SK-N-SH (cell line): ENCODE data around the gene KIF25. TPM values are rescaled to one million over a fixed set of nuclear protein-coding genes. Genes with fewer than 3 reads are reported as not detected.

Experiments
- CTCF ChIA-PET: fragments of 300-600, 350-600 bp; formaldehyde crosslinking; extraction: SDS; loops from one replicate; lab custom pipeline; 2021; lab: Yijun Ruan, JAX
- POLR2A ChIA-PET: fragments of 350-600 bp; sonication (Branson Sonifier 250); formaldehyde crosslinking; extraction: SDS; loops from one replicate; lab custom pipeline; 2020; ENCODE audit warnings: antibody characterized with exemption, inconsistent platforms; lab: Yijun Ruan, JAX
- DNase-seq: peaks from one replicate; pipeline ENCODE4 v3.0.0; 2012
- H2AFZ ChIP-seq: fragments of 200-600 bp; sonication (generic); 2 replicates; pipeline ENCODE4 v1.8.1; 2016; ENCODE audit warnings: antibody characterized with exemption, mild to moderate bottlenecking, low read depth
- H3F3A ChIP-seq: fragments of 200-600 bp; sonication (generic); replicated peaks from 2 replicates; pipeline ENCODE3; 2016; ENCODE audit warnings: antibody characterized with exemption, mild to moderate bottlenecking; ENCODE audit not compliant: insufficient read depth
- H3K27ac ChIP-seq, 2 experiments: fragments of 200-500 bp in 1 of 2; fragments of 200-600 bp in 1 of 2; sonication (Bioruptor generic) in 1 of 2; sonication (generic), shearing (Covaris generic) in 1 of 2; 2 replicates each; pipeline versions ENCODE4 v1.5.1 to v1.6.1; 2014 to 2016; ENCODE audit warnings: low read depth in 2 of 2, inconsistent platforms in 1 of 2, low read length in 1 of 2, mild to moderate bottlenecking in 1 of 2, mixed read lengths in 1 of 2
- H3K27me3 ChIP-seq: fragments of 200-600 bp; sonication (generic), shearing (Covaris generic); 2 replicates; pipeline ENCODE4 v1.6.1; 2016; ENCODE audit warnings: mixed run types; ENCODE audit not compliant: insufficient read depth
- H3K36me3 ChIP-seq, 2 experiments: fragments of 200-500 bp in 1 of 2; fragments of 200-600 bp in 1 of 2; sonication (Bioruptor generic) in 1 of 2; sonication (generic) in 1 of 2; replicated peaks in 1 of 2; 2 replicates each; pipeline versions ENCODE3 to v1.5.1; 2014 to 2016; ENCODE audit warnings: low read length in 1 of 2, mild to moderate bottlenecking in 1 of 2; ENCODE audit not compliant: insufficient read depth in 2 of 2, control insufficient read depth in 1 of 2
- H3K4me1 ChIP-seq, 2 experiments: fragments of 200-500 bp in 1 of 2; fragments of 200-600 bp in 1 of 2; sonication (Bioruptor generic) in 1 of 2; sonication (generic), shearing (Covaris generic) in 1 of 2; 2 replicates each; pipeline versions ENCODE4 v1.5.1 to v1.6.1; 2014 to 2016; ENCODE audit warnings: low read depth in 1 of 2, low read length in 1 of 2, mixed run types in 1 of 2; ENCODE audit not compliant: insufficient read depth in 2 of 2, control insufficient read depth in 1 of 2
- H3K4me2 ChIP-seq: fragments of 200-600 bp; sonication (generic), shearing (Covaris generic); 2 replicates; pipeline ENCODE4 v1.6.1; 2017; ENCODE audit warnings: mixed run types
- H3K4me3 ChIP-seq, 2 experiments: fragments of 200-500 bp in 1 of 2; fragments of 200-600 bp in 1 of 2; sonication (Bioruptor generic) in 1 of 2; sonication (generic), shearing (Covaris generic) in 1 of 2; 2 replicates each; pipeline versions ENCODE4 v1.5.1 to v1.8.1; 2014 to 2016; ENCODE audit warnings: low read depth in 2 of 2, inconsistent platforms in 1 of 2, low read length in 1 of 2, mild to moderate bottlenecking in 1 of 2, mixed read lengths in 1 of 2, moderate library complexity in 1 of 2
- H3K79me2 ChIP-seq: fragments of 200-600 bp; sonication (generic); 2 replicates; pipeline ENCODE4 v1.8.1; 2017; ENCODE audit warnings: mild to moderate bottlenecking; ENCODE audit not compliant: insufficient read depth
- H3K9ac ChIP-seq: fragments of 200-600 bp; sonication (generic); 2 replicates; pipeline ENCODE4 v1.6.1; 2017; ENCODE audit warnings: mixed run types
- H3K9me2 ChIP-seq: fragments of 200-600 bp; sonication (generic); 2 replicates; pipeline ENCODE4 v1.6.1; 2017; ENCODE audit warnings: mixed run types
- H3K9me3 ChIP-seq: fragments of 200-600 bp; sonication (generic); 2 replicates; pipeline ENCODE4 v1.6.1; 2017; ENCODE audit warnings: mixed run types, mild to moderate bottlenecking, moderate library complexity
- H4K20me1 ChIP-seq: fragments of 200-600 bp; sonication (generic); 2 replicates; pipeline ENCODE4 v1.6.1; 2017; ENCODE audit warnings: mild to moderate bottlenecking, mixed run types; ENCODE audit not compliant: insufficient read depth
- EP300 ChIP-seq, 2 experiments: IDR thresholded peaks; 2 replicates each; pipeline versions ENCODE4 v1.4.0 to v1.6.1; 2012; ENCODE audit warnings: borderline replicate concordance in 1 of 2, low read depth in 1 of 2, low read length in 1 of 2
- FOSL2 ChIP-seq: IDR thresholded peaks from 2 replicates; pipeline ENCODE4 v1.4.0; 2012; ENCODE audit warnings: low read depth, mild to moderate bottlenecking, moderate library complexity, borderline replicate concordance
- GATA2 ChIP-seq: sonication (generic); formaldehyde crosslinking; IDR thresholded peaks from 2 replicates; pipeline ENCODE4 v1.5.0; 2020; ENCODE audit warnings: mild to moderate bottlenecking, missing genetic modification reagents
- JUND ChIP-seq: IDR thresholded peaks from 2 replicates; pipeline ENCODE4 v1.4.0; 2012
- MXI1 ChIP-seq: IDR thresholded peaks from 2 replicates; pipeline ENCODE4 v1.6.1; 2012; ENCODE audit warnings: mild to moderate bottlenecking, low read depth, low read length, improper control_type of control experiment
- RFX5 ChIP-seq: IDR thresholded peaks from 2 replicates; pipeline ENCODE4 v1.6.1; 2012; ENCODE audit warnings: mild to moderate bottlenecking, improper control_type of control experiment, low read length
- RXRA ChIP-seq: IDR thresholded peaks from 2 replicates; pipeline ENCODE4 v1.4.0; 2012; ENCODE audit warnings: low read depth, mild to moderate bottlenecking, borderline replicate concordance
- TCF12 ChIP-seq: IDR thresholded peaks from 2 replicates; pipeline ENCODE4 v1.4.0; 2012
- USF2 ChIP-seq: fragments of 150-350 bp; IDR thresholded peaks from 2 replicates; pipeline ENCODE4 v1.6.1; 2017; ENCODE audit warnings: antibody characterized with exemption, low read length, low read depth, borderline replicate concordance
- YY1 ChIP-seq: IDR thresholded peaks from 2 replicates; pipeline ENCODE4 v1.4.0; 2012; ENCODE audit warnings: low read depth, mild to moderate bottlenecking
- WGBS: methylation state at CpG from one replicate; pipeline ENCODE4 v1.1.6; 2017; ENCODE audit warnings: low lambda C conversion rate; 5-methylcytosine and 5-hydroxymethylcytosine counted together
- polyA plus RNA-seq, 3 experiments: library from polyadenylated mRNA; depleted of rRNA; stranded (reverse); fragments of >200 nt; gene quantifications; 2 replicates each; pipeline ENCODE4 v1.2.3, GENCODE V29; 2012
- TF ChIP-seq, protein P1 (sequence below): IDR thresholded peaks from 2 replicates; pipeline ENCODE4 v1.6.1; 2012; ENCODE audit warnings: mild to moderate bottlenecking, low read depth, low read length, moderate library complexity
- TF ChIP-seq, protein P2 (sequence below): IDR thresholded peaks from 2 replicates; pipeline ENCODE4; 2012

The KIF25 gene
- polyA plus RNA-seq, 1 of the 3 experiments (the other 2 are of a cell fraction): not detected

DNA sequence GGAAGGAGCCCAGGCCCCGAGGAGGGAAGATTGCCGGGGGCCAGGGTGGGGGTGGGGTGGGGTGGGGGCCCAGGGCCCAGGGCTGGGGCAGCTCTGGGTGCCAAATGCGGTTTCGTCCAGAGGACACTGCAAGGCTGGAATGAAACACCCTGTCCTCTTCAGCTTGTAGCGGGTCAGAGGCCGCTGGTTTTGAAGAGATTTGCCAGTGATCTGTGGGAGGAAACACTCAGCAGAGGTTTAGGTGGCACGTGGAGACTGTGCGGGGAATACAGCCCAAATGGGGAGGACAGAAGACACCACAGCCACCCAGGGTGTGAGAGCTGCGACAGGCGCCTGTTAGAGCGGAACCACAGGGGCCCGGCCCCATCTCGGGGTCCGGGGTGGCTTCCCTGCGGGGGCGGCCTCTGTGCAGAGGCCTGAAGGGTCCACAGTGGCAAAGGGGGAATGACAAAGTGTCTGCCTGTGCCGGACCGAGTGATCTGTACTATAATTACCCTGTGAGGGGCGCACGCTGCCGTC, 52.3 kb downstream of the KIF25 start:
- CTCF ChIA-PET: interaction anchor here (1.4 kb wide), 1 partner anchor 143 kb away, joined by 3 read pairs; no protein-coding TSS in a partner anchor
- Histone ChIP-seq H3K27ac (no peak overlapping the region), H3K27me3 (no peaks in the 10 kb centered on the region), H3K4me2 (no peak overlapping the region), H3F3A (no peaks in the 10 kb centered on the region), H3K9me3 (no peaks in the 10 kb centered on the region)
- no peak for DNase-seq
- TF ChIP-seq MXI1 (no peak), JUND (no peak), TCF12 (no peak), EP300 (IDR thresholded peaks at IDR 0.05; ENCODE audit: borderline replicate concordance in 1 of 2, low read depth in 1 of 2, low read length in 1 of 2) (no peak), YY1 (no peak), FOSL2 (no peak), USF2 (no peak), RFX5 (no peak), RXRA (no peak), GATA2 (CRISPR knock-in tag) (no peak)
- TF ChIP-seq, protein P1, sequence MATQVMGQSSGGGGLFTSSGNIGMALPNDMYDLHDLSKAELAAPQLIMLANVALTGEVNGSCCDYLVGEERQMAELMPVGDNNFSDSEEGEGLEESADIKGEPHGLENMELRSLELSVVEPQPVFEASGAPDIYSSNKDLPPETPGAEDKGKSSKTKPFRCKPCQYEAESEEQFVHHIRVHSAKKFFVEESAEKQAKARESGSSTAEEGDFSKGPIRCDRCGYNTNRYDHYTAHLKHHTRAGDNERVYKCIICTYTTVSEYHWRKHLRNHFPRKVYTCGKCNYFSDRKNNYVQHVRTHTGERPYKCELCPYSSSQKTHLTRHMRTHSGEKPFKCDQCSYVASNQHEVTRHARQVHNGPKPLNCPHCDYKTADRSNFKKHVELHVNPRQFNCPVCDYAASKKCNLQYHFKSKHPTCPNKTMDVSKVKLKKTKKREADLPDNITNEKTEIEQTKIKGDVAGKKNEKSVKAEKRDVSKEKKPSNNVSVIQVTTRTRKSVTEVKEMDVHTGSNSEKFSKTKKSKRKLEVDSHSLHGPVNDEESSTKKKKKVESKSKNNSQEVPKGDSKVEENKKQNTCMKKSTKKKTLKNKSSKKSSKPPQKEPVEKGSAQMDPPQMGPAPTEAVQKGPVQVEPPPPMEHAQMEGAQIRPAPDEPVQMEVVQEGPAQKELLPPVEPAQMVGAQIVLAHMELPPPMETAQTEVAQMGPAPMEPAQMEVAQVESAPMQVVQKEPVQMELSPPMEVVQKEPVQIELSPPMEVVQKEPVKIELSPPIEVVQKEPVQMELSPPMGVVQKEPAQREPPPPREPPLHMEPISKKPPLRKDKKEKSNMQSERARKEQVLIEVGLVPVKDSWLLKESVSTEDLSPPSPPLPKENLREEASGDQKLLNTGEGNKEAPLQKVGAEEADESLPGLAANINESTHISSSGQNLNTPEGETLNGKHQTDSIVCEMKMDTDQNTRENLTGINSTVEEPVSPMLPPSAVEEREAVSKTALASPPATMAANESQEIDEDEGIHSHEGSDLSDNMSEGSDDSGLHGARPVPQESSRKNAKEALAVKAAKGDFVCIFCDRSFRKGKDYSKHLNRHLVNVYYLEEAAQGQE: no peak
- TF ChIP-seq, protein P2, sequence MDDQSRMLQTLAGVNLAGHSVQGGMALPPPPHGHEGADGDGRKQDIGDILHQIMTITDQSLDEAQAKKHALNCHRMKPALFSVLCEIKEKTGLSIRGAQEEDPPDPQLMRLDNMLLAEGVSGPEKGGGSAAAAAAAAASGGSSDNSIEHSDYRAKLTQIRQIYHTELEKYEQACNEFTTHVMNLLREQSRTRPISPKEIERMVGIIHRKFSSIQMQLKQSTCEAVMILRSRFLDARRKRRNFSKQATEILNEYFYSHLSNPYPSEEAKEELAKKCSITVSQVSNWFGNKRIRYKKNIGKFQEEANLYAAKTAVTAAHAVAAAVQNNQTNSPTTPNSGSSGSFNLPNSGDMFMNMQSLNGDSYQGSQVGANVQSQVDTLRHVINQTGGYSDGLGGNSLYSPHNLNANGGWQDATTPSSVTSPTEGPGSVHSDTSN: no peak
- TF ChIP-seq, all 33 proteins: peak for 0
- H3K79me2 ChIP-seq: no peaks in the 10 kb centered on the region
- H3K4me1 ChIP-seq: peaks cover 0 to 12% of the 10 kb centered on the region in 2 experiments; a peak in 1 of 4 replicates
- no peaks in the 10 kb centered on the region for H4K20me1 ChIP-seq
- H3K36me3 ChIP-seq: no peaks in the 10 kb centered on the region
- WGBS: 64% methylated on average over 7 of the region's 21 CpGs
- H3K9me2 ChIP-seq: no peaks in the 10 kb centered on the region
- POLR2A ChIA-PET: no interaction called here
- H3K9ac ChIP-seq: no peak overlapping the region
- no peak overlapping the region for H3K4me3 ChIP-seq
- no peak overlapping the region for H2AFZ ChIP-seq
